Measurements from ENCODE around the gene SNAPC2. TPM values are rescaled to one million over a fixed set of nuclear protein-coding genes. Genes with fewer than 3 reads are reported as not detected.

The SNAPC2 gene
- total and polyA plus RNA-seq, 2 of the 13 experiments (the other 11 are each of a cell fraction or from before 2014, with no cell fraction given), result 10.2 to 12.7 TPM

- peak; percentile 81; the same call in 1 of the 2 replicates for TF ChIP-seq ARID2 (CRISPR knock-in tag; IDR thresholded peaks at IDR 0.05; ENCODE audit: borderline replicate concordance)
- peak; percentile 97 for TF ChIP-seq POLR2G (IDR thresholded peaks at IDR 0.05; ENCODE audit: low read depth, low read length)
- no peak for TF ChIP-seq ZBTB1 (CRISPR knock-in tag; IDR thresholded peaks at IDR 0.05; ENCODE audit: borderline replicate concordance)
- peak; percentile 56 for TF ChIP-seq GATAD2A (CRISPR knock-in tag; IDR thresholded peaks at IDR 0.05)
- no peak for TF ChIP-seq CERS6 (CRISPR knock-in tag; IDR thresholded peaks at IDR 0.05)
- no peak for TF ChIP-seq ZNF737 (CRISPR knock-in tag; IDR thresholded peaks at IDR 0.05; ENCODE audit: borderline replicate concordance)
- peak; percentile 91 for TF ChIP-seq BCL3 (CRISPR knock-in tag; IDR thresholded peaks at IDR 0.05)
- TF ChIP-seq HNF1A (IDR thresholded peaks at IDR 0.05; ENCODE audit: low read depth), result no peak
- TF ChIP-seq HNF1A (CRISPR knock-in tag; IDR thresholded peaks at IDR 0.05; ENCODE audit: borderline replicate concordance), result peak; percentile 48; the same call in 1 of the 2 replicates
- TF ChIP-seq PHF8 (CRISPR knock-in tag; IDR thresholded peaks at IDR 0.05), result peak; percentile 69
- TF ChIP-seq PITX1 (CRISPR knock-in tag; IDR thresholded peaks at IDR 0.05), result peak; percentile 34
- peak; percentile 97; the same call in 1 of the 2 replicates for TF ChIP-seq ZNF124 (CRISPR knock-in tag; IDR thresholded peaks at IDR 0.05)
- TF ChIP-seq ZNF234 (CRISPR knock-in tag; conservative IDR thresholded peaks at IDR 0.05), result no peak
- TF ChIP-seq ZHX2 (IDR thresholded peaks at IDR 0.05; ENCODE audit: low read depth), result no peak
- TF ChIP-seq ZHX2 (CRISPR knock-in tag; IDR thresholded peaks at IDR 0.05; ENCODE audit: borderline replicate concordance), result no peak
- TF ChIP-seq TBP (CRISPR knock-in tag; IDR thresholded peaks at IDR 0.05), result no peak
- TF ChIP-seq NFATC3 (CRISPR knock-in tag; IDR thresholded peaks at IDR 0.05), result no peak
- TF ChIP-seq ELF3 (CRISPR knock-in tag; IDR thresholded peaks at IDR 0.05), result peak; percentile 76
Observed at GRCh38 chr19:7903244-7904073, 16.7 kb upstream of the SNAPC2 start, which contains the start of gene MAP2K7 (continued).
